HCT116 (cell line): ENCODE results near the gene PDLIM5. TPM values are rescaled to one million over a fixed set of nuclear protein-coding genes. Genes with fewer than 3 reads are reported as not detected.

Source experiments
- ATAC-seq: fragments of 200-7000 bp; cut with Tn5 transposase; 2 replicates; pipeline ENCODE4 v1.9.1; 2020; ENCODE audit warnings: mild to moderate bottlenecking, moderate library complexity
- BruUV-seq: library from RNA; stranded (reverse); fragments of 400-500 nt; replicated peaks from 2 replicates; lab custom pipeline; 2021; lab: Mats Ljungman, UMichigan
- CTCF ChIA-PET: fragments of 300-600 bp; sonication (Branson Sonifier 250); formaldehyde crosslinking; loops from one replicate; lab custom pipeline; 2021; ENCODE audit warnings: antibody characterized with exemption; lab: Charles Lee
- POLR2A ChIA-PET: fragments of 300-600, 350-600 bp; sonication (Branson Sonifier 250); formaldehyde crosslinking; loops from one replicate; lab custom pipeline; 2021; ENCODE audit warnings: antibody characterized with exemption; lab: Charles Lee
- RAD21 ChIA-PET, 2 experiments: fragments of 300-600 bp; sonication (Branson Sonifier 250); formaldehyde crosslinking; loops; one replicate each; lab custom pipeline; 2023; ENCODE audit warnings: low total read pairs in 2 of 2; ENCODE audit not compliant: uncharacterized antibody in 2 of 2, unreplicated experiment in 2 of 2, low non-redundant PET in 1 of 2; lab: Charles Lee
- DNase-seq: peaks from one replicate; pipeline ENCODE4 v3.0.0-alpha.2; 2010; ENCODE audit warnings: low read depth, low spot score
- H2AFZ ChIP-seq: fragments of 200-600 bp; shearing (Covaris generic), sonication (generic); 2 replicates; pipeline ENCODE4 v1.6.1; 2017; ENCODE audit warnings: low read depth, mixed run types, mixed read lengths, antibody characterized with exemption, low read length; ENCODE audit not compliant: poor library complexity, severe bottlenecking
- H3K27ac ChIP-seq: 2 replicates; pipeline ENCODE4 v1.5.1; 2012; ENCODE audit warnings: low read depth, low read length
- H3K27me3 ChIP-seq: fragments of 200-600 bp; sonication (generic); 2 replicates; pipeline ENCODE4 v1.6.1; 2016; ENCODE audit warnings: mixed run types, low read length, mixed read lengths; ENCODE audit not compliant: insufficient read depth
- H3K36me3 ChIP-seq, 2 experiments: fragments of 200-500 bp in 1 of 2; fragments of 200-600 bp in 1 of 2; sonication (Bioruptor generic) in 1 of 2; sonication (generic) in 1 of 2; 2 replicates each; pipeline versions ENCODE4 v1.5.1 to v1.6.1; 2014 to 2016; ENCODE audit warnings: low read length in 2 of 2, inconsistent platforms in 1 of 2, mixed read lengths in 1 of 2, mixed run types in 1 of 2; ENCODE audit not compliant: insufficient read depth in 2 of 2, control insufficient read depth in 1 of 2
- H3K4me1 ChIP-seq, 2 experiments: fragments of 200-600 bp in 1 of 2; sonication (generic) in 1 of 2; 2 replicates each; pipeline versions ENCODE4 v1.5.1 to v1.6.1; 2012 to 2017; ENCODE audit warnings: low read length in 2 of 2, inconsistent platforms in 1 of 2, mild to moderate bottlenecking in 1 of 2, mixed read lengths in 1 of 2, mixed run types in 1 of 2, moderate library complexity in 1 of 2; ENCODE audit not compliant: insufficient read depth in 2 of 2, control insufficient read depth in 1 of 2
- H3K4me2 ChIP-seq: fragments of 200-600 bp; sonication (generic); 2 replicates; pipeline ENCODE4 v1.6.1; 2017; ENCODE audit warnings: mixed run types, low read length, mixed read lengths
- H3K4me3 ChIP-seq, 2 experiments: fragments of 200-600 bp in 1 of 2; sonication (generic) in 1 of 2; replicated peaks in 1 of 2; 2 replicates each; pipeline ENCODE4 v1.5.1; 2011 to 2016; ENCODE audit warnings: low read length in 2 of 2, control low read depth in 1 of 2, low read depth in 1 of 2, mild to moderate bottlenecking in 1 of 2, mixed read lengths in 1 of 2, mixed run types in 1 of 2
- H3K79me2 ChIP-seq: fragments of 200-600 bp; sonication (generic); 2 replicates; pipeline ENCODE4 v1.6.1; 2017; ENCODE audit warnings: mild to moderate bottlenecking, mixed run types, low read length, moderate library complexity, mixed read lengths; ENCODE audit not compliant: insufficient read depth
- H3K9ac ChIP-seq: fragments of 200-600 bp; sonication (generic); 2 replicates; pipeline ENCODE4 v1.6.1; 2016; ENCODE audit warnings: low read length, mixed read lengths
- H3K9me2 ChIP-seq: fragments of 200-600 bp; sonication (generic), shearing (Covaris generic); 2 replicates; pipeline ENCODE4 v1.6.1; 2017; ENCODE audit warnings: mixed run types, mild to moderate bottlenecking, moderate library complexity; ENCODE audit not compliant: insufficient read depth
- H3K9me3 ChIP-seq, 2 experiments: fragments of 200-500 bp in 1 of 2; fragments of 200-600 bp in 1 of 2; sonication (Bioruptor generic) in 1 of 2; sonication (generic) in 1 of 2; 2 replicates each; pipeline ENCODE4 v1.6.1; 2014 to 2017; ENCODE audit warnings: low read length in 2 of 2, mixed read lengths in 2 of 2, inconsistent platforms in 1 of 2, low read depth in 1 of 2, mild to moderate bottlenecking in 1 of 2, mixed run types in 1 of 2, moderate library complexity in 1 of 2; ENCODE audit not compliant: control insufficient read depth in 1 of 2, insufficient read depth in 1 of 2
- H4K20me1 ChIP-seq: fragments of 200-600 bp; sonication (generic), shearing (Covaris generic); 2 replicates; pipeline ENCODE4 v1.6.1; 2017; ENCODE audit warnings: mixed run types, mild to moderate bottlenecking, moderate library complexity; ENCODE audit not compliant: insufficient read depth
- CEBPB ChIP-seq: IDR thresholded peaks from 2 replicates; pipeline ENCODE4 v1.6.1; 2012; ENCODE audit warnings: low read depth
- ELF1 ChIP-seq: IDR thresholded peaks from 2 replicates; pipeline ENCODE4 v1.6.1; 2012; ENCODE audit warnings: low read depth, borderline replicate concordance
- FOSL1 ChIP-seq: IDR thresholded peaks from 2 replicates; pipeline ENCODE4 v1.6.1; 2012; ENCODE audit warnings: low read depth
- POLR2A ChIP-seq: IDR thresholded peaks from 2 replicates; pipeline ENCODE4 v1.7.0; 2011; ENCODE audit warnings: borderline replicate concordance; ENCODE audit not compliant: insufficient read depth, insufficient read length; ENCODE audit errors: extremely low read depth
- POLR2AphosphoS5 ChIP-seq: IDR thresholded peaks from 2 replicates; pipeline ENCODE4 v1.6.1; 2011; ENCODE audit warnings: mild to moderate bottlenecking, low read depth, low read length, moderate library complexity
- RAD21 ChIP-seq: IDR thresholded peaks from 2 replicates; pipeline ENCODE4 v1.6.1; 2012; ENCODE audit warnings: low read depth, mild to moderate bottlenecking
- SP1 ChIP-seq: IDR thresholded peaks from 2 replicates; pipeline ENCODE4 v1.6.1; 2012; ENCODE audit warnings: low read depth
- SRF ChIP-seq: IDR thresholded peaks from 2 replicates; pipeline ENCODE4 v1.6.1; 2012; ENCODE audit warnings: low read depth
- TCF7L2 ChIP-seq: IDR thresholded peaks from 2 replicates; pipeline ENCODE4 v1.7.0; 2011; ENCODE audit warnings: borderline replicate concordance, inconsistent platforms; ENCODE audit not compliant: insufficient read depth, insufficient read length; ENCODE audit errors: extremely low read depth
- YY1 ChIP-seq: IDR thresholded peaks from 2 replicates; pipeline ENCODE4 v1.6.1; 2011; ENCODE audit warnings: low read length, low read depth, moderate library complexity, mild to moderate bottlenecking; ENCODE audit not compliant: insufficient replicate concordance; ENCODE audit errors: extremely low read depth
- ZFX ChIP-seq: fragments of 450-650 bp; IDR thresholded peaks from 2 replicates; pipeline ENCODE4 v1.6.1; 2017
- intact Hi-C: fragments of 100-400 bp; cut with micrococcal nuclease; formaldehyde crosslinking; loops from 2 replicates; pipeline ENCODE4 v1.10.0; 2022
- total RNA-seq: library from RNA; stranded (reverse); gene quantifications from one replicate; pipeline ENCODE4 v1.2.1, GENCODE V29; 2021; ENCODE audit not compliant: unreplicated experiment
- TF ChIP-seq, protein P1 (sequence below): IDR thresholded peaks from 2 replicates; pipeline ENCODE4 v1.6.1; 2012
- TF ChIP-seq, protein P2 (sequence below): IDR thresholded peaks from 2 replicates; pipeline ENCODE4 v1.6.1; 2012; ENCODE audit warnings: low read depth

PDLIM5 gene
- total RNA-seq, 1 experiment from 2014 or later, result 130 TPM

DNA sequence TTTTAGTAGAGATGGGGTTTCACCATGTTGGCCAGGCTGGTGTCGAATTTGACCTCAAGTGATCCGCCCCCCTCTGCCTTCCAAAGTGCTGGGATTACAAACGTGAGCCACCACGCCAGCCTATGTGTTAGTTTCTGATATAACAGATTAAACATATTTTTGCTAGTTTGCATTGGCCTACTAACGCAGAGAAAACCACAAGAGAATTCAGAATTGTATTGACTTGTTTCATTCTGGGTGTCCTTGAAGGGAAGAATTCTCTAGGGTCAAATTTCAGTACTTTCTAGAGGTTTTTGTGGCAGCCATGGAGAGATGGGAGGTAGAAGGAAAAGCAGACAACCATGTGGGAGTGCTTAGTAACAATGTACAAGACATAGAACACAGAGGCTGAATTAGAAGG is 259.9 kb downstream of the PDLIM5 start (continued):
- TF ChIP-seq, protein P1, sequence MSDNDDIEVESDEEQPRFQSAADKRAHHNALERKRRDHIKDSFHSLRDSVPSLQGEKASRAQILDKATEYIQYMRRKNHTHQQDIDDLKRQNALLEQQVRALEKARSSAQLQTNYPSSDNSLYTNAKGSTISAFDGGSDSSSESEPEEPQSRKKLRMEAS, result no peak
- TF ChIP-seq, all 23 proteins: peak for 0

DNA sequence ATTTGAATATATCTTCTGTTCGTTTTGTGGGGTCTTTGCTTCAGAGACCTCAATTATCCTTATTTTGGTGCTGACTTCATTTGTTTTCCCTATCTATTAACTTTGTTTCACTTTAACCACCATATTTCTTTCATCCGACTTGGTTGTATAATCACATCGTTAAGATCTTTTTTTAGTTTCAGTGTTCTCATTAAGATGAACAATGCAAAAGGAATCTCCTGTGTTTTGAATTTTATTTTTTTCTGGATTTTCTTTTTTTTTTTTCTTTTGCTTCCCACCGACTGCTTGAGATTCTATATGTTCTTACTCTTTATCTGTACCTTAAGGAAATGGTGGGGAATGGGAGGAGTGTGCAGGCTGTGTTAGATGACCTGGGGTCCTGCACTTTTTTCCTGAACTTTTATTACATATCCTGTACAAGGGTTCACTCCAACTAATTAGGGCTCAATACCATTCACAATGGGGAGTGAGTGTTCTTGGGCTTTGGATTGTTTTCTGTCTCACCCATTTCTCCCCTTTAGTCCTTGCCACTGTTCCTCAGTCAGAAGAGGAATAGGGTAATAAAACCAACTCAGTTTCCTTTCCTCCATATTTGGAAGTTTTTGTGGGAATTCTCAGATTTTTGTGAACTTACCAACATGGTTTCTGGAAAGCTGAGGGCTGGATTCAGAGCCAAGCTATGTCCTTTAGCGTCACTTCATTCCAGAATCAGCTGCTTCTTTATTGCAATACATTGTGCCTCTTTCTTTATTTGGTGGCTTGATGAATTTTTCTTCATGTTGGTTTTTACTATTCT is 262.8 kb downstream of the PDLIM5 start:
- ATAC-seq, result no peak

DNA sequence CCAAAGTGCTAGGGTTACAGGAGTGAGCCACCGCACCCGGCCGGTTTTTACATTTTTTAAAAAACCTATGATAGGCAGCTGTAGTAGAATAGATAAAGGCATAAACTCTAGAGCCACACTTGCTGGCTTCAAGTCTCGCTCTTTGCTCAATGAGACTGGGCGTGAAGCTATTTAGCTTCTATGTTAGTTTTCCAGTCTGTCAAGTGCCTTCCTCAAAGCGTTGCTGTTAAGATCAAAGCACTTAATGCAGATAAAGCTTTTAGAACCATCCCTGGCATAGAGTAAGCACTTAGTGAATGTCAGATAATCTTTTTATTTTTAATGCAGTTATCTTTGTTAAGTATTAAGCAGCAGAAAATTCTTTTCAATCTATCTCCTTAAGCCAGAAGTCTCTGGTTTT is 264.0 kb downstream of the PDLIM5 start:
- H3K4me2 ChIP-seq, result no peak overlapping the region
- no peaks in the 10 kb centered on the region for H3K9me3 ChIP-seq
- H3K9ac ChIP-seq, result no peak overlapping the region
- ATAC-seq (no peak), DNase-seq (no peak)
- H3K4me1 ChIP-seq, result no peaks in the 10 kb centered on the region
- POLR2A ChIA-PET, result no interaction called here
- H3K36me3 ChIP-seq, result no peaks in the 10 kb centered on the region
- H4K20me1 ChIP-seq, result no peaks in the 10 kb centered on the region
- intact Hi-C loops, result loop anchor here (10.0 kb wide), 1 partner anchor 311 kb away; no protein-coding TSS in a partner anchor
- no peak overlapping the region for H3K4me3 ChIP-seq
- no peak overlapping the region for H2AFZ ChIP-seq
- no peaks in the 10 kb centered on the region for H3K9me2 ChIP-seq
- CTCF ChIA-PET, result no interaction called here
- H3K27ac ChIP-seq, result no peak overlapping the region
- H3K79me2 ChIP-seq, result no peaks in the 10 kb centered on the region
- no TSS peak for BruUV-seq
- RAD21 ChIA-PET, result no interaction called here
- H3K27me3 ChIP-seq, result no peaks in the 10 kb centered on the region
- no peak for TF ChIP-seq YY1
- TF ChIP-seq CEBPB, result no peak
- no peak for TF ChIP-seq SP1
- no peak for TF ChIP-seq SRF
- TF ChIP-seq FOSL1, result no peak
- no peak for TF ChIP-seq POLR2A
- TF ChIP-seq RAD21, result no peak
- TF ChIP-seq, protein P2, sequence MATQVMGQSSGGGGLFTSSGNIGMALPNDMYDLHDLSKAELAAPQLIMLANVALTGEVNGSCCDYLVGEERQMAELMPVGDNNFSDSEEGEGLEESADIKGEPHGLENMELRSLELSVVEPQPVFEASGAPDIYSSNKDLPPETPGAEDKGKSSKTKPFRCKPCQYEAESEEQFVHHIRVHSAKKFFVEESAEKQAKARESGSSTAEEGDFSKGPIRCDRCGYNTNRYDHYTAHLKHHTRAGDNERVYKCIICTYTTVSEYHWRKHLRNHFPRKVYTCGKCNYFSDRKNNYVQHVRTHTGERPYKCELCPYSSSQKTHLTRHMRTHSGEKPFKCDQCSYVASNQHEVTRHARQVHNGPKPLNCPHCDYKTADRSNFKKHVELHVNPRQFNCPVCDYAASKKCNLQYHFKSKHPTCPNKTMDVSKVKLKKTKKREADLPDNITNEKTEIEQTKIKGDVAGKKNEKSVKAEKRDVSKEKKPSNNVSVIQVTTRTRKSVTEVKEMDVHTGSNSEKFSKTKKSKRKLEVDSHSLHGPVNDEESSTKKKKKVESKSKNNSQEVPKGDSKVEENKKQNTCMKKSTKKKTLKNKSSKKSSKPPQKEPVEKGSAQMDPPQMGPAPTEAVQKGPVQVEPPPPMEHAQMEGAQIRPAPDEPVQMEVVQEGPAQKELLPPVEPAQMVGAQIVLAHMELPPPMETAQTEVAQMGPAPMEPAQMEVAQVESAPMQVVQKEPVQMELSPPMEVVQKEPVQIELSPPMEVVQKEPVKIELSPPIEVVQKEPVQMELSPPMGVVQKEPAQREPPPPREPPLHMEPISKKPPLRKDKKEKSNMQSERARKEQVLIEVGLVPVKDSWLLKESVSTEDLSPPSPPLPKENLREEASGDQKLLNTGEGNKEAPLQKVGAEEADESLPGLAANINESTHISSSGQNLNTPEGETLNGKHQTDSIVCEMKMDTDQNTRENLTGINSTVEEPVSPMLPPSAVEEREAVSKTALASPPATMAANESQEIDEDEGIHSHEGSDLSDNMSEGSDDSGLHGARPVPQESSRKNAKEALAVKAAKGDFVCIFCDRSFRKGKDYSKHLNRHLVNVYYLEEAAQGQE, result no peak
- TF ChIP-seq POLR2AphosphoS5, result no peak

More for the DNA sequence above, 262.8 kb downstream of the PDLIM5 start:
- no peak overlapping the region for H3K4me2 ChIP-seq
- H3K27ac ChIP-seq, result no peak overlapping the region
- H3K9ac ChIP-seq, result no peak overlapping the region
- no peak for DNase-seq
- intact Hi-C loops, result loop anchor here (10.0 kb wide), 1 partner anchor 310 kb away; no protein-coding TSS in a partner anchor
- H3K4me3 ChIP-seq, result no peak overlapping the region
- H3K79me2 ChIP-seq, result no peaks in the 10 kb centered on the region
- no TSS peak for BruUV-seq
- ChIA-PET CTCF (no interaction called here), POLR2A (no interaction called here), RAD21 (no interaction called here)
- TF ChIP-seq ZFX (no peak), SRF (no peak), ELF1 (no peak), SP1 (no peak), TCF7L2 (no peak), FOSL1 (no peak), POLR2AphosphoS5 (no peak), POLR2A (no peak)
- H3K9me3 ChIP-seq, result no peaks in the 10 kb centered on the region
- H3K36me3 ChIP-seq, result no peaks in the 10 kb centered on the region
- H3K4me1 ChIP-seq, result no peaks in the 10 kb centered on the region
- no peak overlapping the region for H2AFZ ChIP-seq
- no peaks in the 10 kb centered on the region for H3K9me2 ChIP-seq
- no peaks in the 10 kb centered on the region for H4K20me1 ChIP-seq
- H3K27me3 ChIP-seq, result no peaks in the 10 kb centered on the region
